Erythroblast (primary cell): Measurements from ENCODE around the gene DLL4.

Experiments used
- GATA1 ChIP-seq: IDR thresholded peaks from 2 replicates; pipeline ENCODE4 v1.6.1; 2011; ENCODE audit warnings: low read depth, mild to moderate bottlenecking, control low read depth, low read length, moderate library complexity
- POLR2A ChIP-seq: IDR thresholded peaks from 2 replicates; pipeline ENCODE4 v1.6.1; 2011; ENCODE audit warnings: mild to moderate bottlenecking, low read length

DNA sequence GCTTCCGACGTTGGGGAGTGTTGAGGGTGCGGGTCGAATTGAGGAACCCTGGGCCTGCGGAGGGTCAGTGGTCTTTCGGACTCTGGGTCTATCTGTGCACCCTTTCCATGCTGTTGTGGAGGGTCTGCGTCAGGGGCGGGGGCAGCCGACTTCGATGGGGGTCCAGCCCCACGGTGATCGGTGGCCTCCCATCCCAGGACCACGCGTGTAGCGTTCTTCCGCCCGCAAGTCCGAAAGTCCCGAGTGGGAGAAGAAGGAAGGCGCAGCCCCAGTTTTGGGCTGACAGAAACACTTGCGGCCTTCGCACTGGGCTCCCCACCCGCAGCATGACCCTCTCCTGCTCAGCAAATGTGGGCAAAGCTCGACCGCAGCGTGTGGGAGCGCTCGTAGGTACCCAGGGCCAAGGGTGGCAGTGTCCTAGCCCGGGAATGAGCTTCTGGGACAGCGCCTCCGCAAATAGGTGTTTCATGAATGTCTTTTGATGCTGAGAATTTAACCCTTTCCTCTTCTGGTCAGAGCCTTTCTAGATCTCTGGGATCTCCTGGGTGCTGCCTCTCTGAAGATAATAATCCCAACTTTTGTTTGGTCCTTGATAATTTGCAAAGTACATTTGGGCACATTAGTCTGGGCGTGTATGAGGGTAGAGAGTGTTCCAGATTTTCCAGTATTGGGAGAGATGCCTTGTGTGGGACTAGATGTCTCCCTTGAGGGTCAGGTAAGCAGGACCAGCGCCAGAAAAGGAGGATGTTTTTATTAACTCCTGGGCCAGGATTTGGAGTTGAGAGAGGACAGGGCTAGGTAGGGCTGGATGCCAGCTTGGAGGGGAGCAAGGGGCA lies 2.3 kb upstream of the DLL4 start:
- no peak for TF ChIP-seq POLR2A
- no peak for TF ChIP-seq GATA1
